GM19351 (cell line): ENCODE data around the gene TMEM182.

Experiments
- ATAC-seq: cut with Tn5 transposase; IDR thresholded peaks from one replicate; pipeline ENCODE4 v1.9.1; 2021; ENCODE audit warnings: mild to moderate bottlenecking, moderate library complexity; ENCODE audit not compliant: unreplicated experiment

The TMEM182 gene

DNA sequence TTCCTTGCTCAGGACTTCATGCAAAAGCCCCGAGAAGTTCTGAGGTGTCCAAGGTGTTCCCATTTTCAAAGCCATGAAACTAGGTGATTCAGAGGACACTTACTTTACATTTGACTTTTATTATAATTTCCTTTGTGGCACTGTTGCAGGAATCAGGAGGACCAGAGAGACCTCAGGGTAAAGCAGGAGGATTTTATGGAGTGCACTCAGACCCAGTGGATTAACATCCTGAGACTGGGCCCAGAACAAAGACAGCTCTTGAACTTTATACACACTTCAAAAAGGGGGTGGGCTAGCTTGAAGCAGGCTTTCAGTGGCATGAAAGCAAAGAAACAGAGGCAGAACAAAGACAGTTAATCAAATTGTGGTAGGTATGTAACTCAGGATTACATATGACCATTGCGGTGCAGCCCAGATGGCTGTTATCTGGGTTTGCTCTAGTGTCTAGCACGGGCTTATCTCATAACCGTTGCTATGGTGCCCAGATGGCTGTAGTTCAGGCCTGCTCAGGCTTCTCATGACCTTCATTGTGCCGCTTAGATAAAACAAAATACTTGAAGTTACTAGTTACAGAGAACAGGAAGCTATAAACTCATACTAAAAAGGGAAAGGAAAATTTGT is 39.4 kb downstream of the TMEM182 start:
- ATAC-seq = no peak

DNA sequence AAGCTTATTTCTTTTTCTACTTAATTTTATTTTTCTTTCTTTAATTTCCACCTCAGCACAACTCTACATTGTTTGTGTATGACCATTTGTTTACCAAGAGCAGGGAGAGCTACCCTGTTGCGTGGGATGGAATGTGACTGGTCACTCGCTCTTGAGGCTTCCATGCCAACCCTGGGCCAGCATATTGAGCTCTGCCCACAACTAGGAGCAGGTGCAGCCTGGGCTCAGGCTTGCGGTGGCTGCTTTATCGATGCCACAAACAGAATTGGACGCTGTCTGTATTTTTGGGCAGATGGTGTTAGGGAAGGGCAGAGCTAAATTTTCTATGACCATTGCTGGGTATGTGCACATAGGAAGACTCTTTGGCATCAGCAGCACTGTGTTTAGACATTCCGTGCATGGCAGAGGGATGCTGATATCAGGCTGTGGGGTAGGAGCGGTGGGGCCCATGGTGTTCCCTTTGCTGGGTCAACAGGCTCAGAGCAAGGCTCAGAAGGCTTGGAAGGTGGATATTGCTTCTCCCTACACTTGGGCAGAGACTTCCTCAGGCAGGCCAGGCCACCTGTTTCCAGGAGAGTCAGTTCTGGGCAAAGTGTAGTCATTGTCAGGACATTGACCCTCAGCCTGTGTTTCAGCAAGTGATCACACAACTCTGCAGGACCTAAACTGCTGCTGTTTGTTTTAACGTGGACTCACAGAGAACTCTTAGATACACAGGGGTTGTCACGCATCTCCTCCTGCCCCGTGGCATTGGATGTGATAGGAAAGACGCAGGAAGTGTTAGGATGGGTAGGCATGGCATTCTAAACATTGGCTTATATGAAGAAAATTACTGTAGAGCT is 40.2 kb downstream of the TMEM182 start:
- ATAC-seq = no peak

DNA sequence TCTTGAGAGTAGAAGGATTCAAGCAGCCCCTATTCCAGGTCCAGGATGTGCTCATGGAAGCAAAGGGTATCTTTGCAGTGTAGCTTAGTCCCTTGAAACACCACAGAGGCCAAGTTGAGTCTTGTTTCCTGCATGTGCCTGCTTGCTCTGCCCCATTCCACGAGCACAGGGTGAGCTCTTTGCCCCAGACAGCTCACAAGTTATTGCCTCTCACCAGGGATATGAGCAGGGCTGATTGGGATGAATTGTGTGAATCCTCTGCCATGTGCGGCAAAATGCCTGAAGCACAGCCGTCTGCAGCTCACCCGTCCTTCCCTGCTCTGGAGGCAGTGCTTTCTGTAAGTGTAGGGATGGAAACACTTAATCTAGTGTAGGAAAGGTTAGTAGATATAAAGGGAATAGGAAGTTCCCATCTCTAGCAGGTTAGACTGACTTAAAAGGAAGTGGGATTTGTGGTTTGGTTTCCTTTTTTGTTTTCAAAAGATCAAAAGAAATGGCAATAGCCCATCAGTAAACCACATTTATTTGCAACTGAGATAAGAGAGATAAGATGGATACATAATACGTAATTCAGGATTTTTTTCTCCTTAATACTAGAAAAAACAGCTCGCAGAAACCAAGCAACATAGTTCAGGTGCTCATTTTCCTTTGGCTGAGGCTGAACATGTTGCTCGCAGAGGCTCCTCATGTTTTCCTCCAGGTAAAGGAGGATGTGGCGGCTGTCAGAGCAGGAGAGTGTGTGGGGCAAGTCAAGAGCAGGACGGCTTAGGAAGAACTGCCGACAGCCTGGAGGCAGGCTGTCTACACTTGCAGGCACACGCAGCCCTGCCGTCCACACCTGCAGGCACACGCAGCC is 41.4 kb downstream of the TMEM182 start:
- no peak for ATAC-seq

DNA sequence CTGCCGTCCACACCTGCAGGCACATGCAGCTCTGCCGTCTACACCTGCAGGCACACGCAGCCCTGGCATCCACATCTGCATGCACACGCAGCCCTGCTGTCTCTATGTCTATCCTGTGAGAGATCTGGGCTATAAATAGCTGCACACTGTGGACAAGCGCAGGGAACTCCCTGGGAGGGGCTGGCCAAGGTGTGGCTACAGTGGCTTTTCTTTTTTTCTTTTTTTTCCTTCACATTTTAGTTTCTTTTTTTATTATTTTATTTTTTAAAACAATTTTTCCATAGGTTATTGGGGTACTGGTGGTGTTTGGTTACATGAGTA is 42.0 kb downstream of the TMEM182 start:
- ATAC-seq = no peak

DNA sequence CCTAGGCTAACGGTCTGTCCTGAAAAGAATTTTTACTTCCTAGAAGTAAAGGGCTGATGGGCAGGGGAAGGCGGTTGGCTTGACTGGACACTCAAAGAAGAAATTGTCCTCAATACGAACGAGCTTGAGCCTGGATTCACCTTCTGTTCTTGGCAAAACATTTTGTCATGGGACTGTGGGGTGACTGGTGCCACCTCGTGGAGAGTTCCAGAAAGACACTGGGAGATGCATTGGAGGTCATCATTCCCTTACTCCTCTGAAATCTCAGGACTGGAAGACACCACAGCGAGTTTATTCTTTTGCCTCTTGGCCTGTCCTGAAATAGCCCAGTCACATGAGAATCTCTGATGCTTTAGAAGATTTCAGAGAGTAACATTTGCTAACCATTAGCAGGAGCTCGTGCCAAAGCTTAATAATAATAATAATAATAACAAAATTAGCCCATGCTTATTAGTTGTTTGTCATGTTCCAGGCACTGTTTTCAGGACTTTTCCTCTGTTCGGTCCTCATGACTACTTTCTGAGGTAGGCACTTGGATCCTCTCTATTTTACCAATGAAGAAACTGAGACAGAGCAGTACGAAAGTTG is 44.5 kb downstream of the TMEM182 start:
- ATAC-seq = peak; percentile 97

DNA sequence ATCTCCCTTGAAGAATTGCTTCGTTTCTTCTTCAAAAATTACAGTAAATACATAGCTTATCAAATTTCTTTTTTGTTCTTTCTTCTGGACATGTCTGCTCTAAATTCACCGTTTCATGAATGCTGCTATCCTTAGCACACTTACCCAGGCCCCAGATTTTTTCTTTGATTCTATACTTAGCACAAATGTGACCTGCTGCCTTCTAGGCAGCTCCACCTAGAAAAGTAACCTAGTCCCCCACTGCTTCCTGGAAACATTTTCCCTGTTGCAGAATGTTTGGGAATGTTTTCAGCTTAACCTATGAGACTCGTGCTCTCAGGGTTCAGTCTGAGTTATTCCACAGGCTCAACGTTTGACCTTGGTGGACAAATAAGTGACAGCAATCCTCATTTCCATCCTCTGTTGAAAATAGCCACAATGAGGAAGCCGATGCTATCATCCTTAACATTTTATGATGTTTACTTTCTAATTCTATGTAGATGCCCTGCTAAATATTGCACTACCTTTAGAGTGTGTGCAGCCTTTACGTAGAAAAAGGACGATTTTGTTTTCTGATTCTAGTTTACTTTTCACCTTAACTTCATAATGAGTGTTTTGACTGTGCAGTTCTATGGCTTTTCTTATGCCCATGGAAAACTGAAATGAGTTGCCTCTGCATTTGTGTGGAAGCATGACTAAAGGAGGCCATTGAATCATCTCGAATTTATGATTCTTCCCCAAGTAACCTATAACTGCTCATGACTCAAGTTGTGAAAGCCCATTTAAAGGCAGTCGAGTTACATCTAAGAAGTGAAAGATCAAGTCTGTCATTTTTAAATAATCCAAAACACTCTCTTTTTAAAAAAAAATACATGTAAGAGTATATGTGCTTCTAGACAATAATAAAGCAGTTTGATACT is 47.7 kb downstream of the TMEM182 start:
- ATAC-seq = no peak

DNA sequence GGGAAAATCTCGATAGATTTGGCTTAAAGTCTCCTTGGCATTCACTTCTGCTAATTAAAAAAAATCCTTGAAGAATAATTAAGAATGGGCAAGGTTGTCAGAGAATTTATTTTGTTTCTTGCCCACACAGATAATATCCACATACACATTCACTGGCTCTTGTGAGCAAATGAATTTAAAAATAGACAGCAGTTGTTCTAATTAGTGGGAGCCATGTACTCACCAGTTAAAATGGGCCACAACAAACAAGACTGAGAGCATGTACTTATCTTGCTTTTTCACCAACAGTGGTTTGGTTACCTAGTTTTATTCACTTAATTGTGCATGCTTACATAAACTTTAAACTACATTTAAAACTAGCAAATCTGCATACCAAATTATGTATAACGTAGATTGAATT is 53.5 kb downstream of the TMEM182 start:
- ATAC-seq = no peak

DNA sequence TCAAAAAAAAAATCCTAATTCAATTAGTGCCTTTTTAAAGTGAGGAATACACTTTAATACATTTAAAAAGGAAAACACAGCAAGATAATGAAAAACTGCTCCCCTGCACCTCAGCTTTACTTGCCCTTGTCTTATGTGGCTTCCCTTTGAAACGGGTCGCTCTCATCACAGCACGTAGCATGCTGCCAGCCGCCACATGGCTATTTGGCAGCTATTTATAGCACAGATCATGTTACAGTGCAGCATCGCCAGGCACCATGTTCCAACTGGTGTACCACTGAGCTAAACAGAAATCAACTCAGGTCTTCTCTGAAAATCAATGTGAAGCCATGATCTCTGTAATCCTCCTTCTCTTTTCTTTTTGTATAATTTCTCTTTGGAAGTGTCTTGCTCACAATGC is 65.1 kb downstream of the TMEM182 start:
- no peak for ATAC-seq

DNA sequence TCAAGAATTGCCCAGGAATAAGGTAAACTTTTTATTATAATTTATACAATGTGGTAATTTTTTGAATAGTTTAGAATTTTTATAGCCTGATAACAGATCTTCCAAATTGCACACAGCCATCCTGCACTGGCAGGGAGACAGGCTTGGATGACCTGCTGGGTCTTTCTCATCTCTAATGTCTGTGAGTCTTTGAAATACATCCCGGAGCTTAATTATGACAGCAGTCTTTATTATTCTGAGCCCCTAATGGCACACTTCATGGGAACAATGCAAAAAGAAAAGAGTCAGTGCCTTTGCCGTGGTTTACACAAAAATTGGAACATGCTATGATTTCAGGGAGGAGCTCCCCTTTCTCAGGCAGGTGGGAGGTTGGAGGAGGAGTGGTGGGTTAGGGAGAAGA is 71.0 kb downstream of the TMEM182 start:
- ATAC-seq = no peak

DNA sequence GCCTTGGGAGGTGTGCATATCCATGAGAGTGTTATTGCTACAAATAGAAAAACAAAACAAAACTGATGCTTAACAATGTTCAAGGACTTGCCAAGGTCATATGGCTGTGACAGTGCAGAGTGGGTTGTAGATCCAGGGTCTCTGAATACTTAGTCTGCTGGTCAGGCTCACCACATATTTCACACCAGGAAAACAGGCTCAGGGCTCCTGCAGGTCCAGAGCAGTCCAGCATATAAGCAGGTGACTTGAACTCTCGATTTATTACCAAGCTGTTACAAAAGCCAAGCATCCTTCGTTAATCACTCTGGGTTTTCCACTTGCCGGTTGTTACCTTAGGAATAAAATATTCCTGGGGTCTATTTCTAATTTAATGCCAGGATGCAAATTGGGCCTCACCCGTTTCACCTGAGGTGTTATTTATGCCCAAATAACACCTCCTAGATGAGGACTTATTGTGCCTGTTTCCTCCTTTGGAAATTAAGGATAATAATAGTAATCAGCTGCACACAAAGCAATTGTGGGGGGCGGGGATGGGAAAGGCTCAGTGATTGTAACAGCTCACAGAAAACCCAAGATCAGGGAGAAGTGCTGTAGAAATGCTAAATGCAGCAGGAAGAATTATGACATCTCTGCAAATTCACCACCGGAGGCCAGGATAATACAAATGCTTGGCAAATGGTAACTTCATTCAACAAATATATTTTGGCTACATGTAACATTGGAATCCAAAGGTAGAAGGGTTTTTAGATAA is 72.9 kb downstream of the TMEM182 start:
- no peak for ATAC-seq

DNA sequence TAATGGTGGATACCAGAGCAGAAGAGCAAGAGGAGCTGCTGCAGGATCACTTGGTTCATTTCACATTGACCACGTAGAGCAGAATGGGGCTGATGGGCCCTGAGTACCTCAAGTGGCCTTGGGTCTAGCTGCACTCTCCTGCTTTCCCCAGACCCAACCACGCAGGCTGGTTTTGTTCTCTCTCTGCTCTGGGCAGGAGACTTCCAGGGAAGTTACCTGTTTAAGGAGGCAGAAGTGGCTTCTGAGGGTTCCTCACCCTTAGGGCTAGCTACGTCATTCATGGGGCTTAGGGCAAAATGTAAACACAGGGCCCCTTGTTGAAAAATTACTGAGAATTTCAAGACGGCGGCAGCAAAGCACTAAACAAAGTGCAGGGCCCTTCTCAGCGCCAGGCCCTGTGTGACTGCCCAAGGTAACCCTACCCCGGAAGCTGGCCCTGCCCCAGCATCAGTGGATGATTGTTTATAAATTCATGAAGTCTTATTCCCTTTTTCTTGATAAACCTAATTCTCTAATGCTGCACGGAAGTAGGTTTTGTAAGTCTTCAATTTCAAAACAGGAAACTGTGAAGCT is 75.9 kb downstream of the TMEM182 start:
- no peak for ATAC-seq

DNA sequence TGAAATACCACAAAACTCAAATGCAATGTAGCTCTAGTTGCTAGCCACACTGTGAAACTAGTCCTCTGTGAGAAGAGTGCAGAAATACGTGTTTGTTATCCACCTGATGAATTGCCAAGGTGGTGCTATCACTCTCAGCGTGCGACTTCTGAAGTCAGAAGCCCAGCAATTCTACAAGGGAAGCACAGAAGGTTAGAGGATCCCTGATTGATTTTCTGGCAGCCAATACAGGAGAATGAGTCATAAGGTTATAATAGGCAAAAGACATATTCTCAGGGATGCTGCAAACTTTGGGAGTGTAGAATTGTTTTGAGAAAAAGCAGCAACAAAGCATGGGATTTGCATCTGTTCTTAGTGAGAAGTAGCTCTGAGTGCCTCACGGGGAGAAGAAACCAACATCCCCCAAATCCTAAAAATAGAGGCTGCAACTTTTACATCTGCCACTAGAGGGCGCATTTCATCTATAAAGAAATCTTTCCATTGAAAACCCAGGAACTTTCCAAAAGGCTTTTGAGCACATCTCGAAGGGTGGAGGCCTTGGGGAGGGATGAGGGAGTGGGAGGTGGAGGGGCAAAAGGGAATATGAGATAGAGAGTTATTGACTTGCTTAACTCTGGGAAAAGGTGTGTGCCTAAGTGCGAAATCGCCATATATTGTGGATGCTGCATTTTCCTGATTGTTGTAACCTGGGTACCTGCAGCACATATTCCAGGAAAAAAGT is 78.0 kb downstream of the TMEM182 start:
- no peak for ATAC-seq

DNA sequence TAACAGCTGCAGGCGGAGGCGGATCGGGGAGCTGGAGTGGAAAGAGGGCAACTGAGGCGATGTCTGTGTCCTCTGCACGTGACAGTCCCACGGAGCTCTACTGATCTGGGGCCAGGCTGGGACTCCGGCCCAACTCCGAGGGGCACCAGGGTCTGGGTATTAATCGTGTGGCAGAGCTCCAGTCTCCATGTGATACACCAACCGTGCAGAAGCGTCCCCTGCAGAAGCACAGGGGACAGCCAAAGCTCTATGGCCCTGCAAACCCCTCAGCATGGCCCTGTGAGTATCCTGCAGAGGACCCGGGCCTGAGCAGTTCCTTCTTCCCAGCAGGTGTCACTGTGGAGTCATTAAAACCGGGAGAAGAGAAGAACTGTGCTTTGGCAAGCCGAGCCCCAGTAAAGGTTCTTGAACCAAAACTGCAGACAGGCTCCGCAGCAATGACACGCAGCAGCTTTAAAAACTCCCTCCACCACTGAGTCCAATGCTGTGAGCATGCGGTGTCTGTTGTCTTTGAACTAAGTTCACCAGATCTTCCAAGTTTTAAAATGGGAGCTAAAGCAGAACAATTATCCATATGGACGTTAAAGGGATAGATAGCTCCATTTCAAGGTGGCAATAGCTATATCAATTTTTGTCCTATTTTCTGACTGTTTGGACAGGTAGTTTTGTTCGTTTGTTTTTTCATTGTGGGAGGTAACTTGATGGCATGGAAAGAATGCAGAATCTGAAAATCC is 79.4 kb downstream of the TMEM182 start:
- ATAC-seq = peak; percentile 85

DNA sequence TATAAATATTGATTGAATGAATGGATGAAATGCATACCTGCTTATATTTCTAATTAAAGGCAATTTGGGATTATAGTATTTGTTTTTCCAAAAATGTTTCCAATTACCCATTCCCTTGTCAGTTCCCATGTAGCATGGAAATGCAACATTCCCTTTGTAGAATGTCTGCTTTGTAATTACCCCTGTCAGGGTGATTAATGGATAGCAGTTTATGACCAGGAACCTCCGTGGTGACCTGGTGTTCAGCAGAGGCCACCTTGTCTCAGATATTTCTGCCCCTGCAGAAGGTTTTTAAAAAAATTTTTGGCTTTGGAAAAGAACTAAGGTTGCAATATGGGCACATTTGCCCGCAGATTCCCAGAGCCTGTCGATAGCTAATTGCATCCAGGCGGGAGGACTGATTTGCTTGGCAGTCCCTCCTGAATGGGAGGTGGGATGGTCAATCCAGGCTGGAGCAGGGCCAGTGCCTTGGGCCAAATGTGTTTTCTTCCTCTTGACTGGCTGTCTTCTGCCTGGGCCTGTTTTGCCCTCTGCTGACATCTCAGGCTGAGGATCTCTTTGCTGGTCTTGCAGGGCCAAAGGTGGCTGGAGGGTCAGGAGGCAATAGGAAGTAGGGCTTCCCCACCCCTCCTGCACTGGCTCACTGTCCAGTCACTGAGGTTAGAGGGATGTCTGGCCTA is 82.1 kb downstream of the TMEM182 start:
- ATAC-seq = no peak

DNA sequence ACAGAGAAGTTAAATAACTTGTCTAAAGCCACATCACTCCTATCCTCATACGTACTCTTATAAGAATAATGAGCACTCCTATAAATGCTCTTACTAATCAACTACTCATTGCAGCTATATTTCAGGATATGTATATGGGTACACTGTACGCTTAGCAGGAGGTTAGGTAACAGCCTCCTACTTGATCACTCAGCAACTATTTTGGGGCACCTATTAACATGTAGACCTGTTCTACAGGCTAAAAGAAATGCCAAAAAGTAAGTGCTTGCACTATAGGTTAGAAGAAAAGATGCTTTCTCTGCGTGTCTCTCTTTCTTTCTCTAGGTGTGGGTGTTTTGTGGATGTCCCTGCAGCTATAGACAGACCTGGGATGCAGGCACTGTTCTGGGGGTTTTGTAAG is 83.1 kb downstream of the TMEM182 start:
- ATAC-seq = no peak

DNA sequence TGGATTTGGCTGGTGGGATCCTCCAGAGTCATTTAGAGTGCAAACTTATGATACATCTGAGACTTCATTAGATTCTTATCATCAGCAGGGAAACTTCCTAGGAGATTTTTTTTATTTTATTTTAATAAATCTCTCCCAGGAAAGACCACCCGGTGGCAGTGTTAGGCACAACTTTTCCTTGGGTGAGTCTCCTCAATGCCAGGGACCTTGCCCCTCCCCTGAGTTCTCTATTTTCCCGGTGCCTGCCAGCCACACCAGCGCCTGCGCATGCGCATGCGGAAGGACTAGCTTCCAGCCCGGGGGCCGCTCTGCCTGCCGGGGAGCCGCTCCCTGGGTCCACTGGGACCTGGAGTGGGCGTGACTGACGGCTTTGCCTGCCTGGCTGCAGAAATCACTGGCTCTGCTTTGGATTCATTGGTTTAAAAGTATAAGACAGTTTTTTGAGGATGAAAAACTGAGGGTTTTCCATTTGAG is 86.6 kb downstream of the TMEM182 start:
- no peak for ATAC-seq

DNA sequence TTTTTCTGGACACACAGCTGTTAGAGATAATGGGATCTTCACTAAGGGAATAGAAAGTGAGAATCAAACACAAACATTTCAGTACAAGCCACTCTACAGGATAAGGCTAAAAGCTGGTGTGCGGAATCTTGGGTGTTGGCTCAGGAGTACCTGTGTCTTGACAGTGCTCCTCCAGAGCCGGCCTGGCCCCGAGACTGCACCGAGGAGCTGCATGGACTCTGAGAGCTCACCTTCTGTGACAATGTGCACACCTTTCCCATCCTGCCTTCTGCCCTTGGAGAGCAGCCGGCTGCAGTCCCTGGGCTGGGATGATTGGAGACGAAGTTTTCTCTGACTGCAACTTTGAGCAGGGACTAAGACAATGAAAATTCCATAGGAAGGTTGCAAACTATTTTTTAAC is 89.1 kb downstream of the TMEM182 start:
- ATAC-seq = no peak
